PC-3 (cell line): ENCODE measurements around the gene NR5A1.

Source experiments
- EZH2 ChIP-seq: fragments of 300-600 bp; sonication (generic); IDR thresholded peaks from one replicate; pipeline ENCODE4 v1.6.1; 2017; ENCODE audit warnings: antibody characterized with exemption, mild to moderate bottlenecking, low read length; ENCODE audit not compliant: unreplicated experiment
- TF ChIP-seq, protein P1 (sequence below): fragments of 300-600 bp; sonication (generic); conservative IDR thresholded peaks from 2 replicates; pipeline ENCODE4 v1.5.1; 2017; ENCODE audit warnings: antibody characterized with exemption, low read depth, mild to moderate bottlenecking, low read length

DNA sequence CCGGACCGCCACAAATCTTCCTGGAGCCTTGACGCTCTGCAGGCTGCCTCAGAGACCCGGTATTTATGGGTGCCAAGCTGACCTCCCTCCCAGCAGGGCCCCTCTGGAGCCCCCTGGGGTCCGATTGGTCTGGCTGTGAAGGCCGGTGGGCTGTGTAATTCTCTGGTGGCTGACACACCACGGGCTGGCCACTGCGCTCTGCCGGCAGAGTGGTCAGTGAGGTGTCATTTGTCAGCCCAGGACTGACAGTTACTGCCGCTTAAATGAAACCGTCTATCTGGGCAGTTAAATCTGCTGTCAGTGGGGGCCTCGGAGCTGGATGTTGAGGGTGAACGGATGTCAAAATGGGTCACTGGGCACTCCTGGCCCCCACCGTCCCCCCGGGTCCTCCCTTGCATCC is 10.7 kb downstream of the NR5A1 start:
- TF ChIP-seq, protein P1, sequence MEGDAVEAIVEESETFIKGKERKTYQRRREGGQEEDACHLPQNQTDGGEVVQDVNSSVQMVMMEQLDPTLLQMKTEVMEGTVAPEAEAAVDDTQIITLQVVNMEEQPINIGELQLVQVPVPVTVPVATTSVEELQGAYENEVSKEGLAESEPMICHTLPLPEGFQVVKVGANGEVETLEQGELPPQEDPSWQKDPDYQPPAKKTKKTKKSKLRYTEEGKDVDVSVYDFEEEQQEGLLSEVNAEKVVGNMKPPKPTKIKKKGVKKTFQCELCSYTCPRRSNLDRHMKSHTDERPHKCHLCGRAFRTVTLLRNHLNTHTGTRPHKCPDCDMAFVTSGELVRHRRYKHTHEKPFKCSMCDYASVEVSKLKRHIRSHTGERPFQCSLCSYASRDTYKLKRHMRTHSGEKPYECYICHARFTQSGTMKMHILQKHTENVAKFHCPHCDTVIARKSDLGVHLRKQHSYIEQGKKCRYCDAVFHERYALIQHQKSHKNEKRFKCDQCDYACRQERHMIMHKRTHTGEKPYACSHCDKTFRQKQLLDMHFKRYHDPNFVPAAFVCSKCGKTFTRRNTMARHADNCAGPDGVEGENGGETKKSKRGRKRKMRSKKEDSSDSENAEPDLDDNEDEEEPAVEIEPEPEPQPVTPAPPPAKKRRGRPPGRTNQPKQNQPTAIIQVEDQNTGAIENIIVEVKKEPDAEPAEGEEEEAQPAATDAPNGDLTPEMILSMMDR, result no peak
- TF ChIP-seq EZH2, result no peak
